Measurements from ENCODE around the gene CPA2. TPM values are rescaled to one million over a fixed set of nuclear protein-coding genes. Genes with fewer than 3 reads are reported as not detected.

CPA2 gene
- total RNA-seq, 1 experiment from 2014 or later, result not detected

DNA sequence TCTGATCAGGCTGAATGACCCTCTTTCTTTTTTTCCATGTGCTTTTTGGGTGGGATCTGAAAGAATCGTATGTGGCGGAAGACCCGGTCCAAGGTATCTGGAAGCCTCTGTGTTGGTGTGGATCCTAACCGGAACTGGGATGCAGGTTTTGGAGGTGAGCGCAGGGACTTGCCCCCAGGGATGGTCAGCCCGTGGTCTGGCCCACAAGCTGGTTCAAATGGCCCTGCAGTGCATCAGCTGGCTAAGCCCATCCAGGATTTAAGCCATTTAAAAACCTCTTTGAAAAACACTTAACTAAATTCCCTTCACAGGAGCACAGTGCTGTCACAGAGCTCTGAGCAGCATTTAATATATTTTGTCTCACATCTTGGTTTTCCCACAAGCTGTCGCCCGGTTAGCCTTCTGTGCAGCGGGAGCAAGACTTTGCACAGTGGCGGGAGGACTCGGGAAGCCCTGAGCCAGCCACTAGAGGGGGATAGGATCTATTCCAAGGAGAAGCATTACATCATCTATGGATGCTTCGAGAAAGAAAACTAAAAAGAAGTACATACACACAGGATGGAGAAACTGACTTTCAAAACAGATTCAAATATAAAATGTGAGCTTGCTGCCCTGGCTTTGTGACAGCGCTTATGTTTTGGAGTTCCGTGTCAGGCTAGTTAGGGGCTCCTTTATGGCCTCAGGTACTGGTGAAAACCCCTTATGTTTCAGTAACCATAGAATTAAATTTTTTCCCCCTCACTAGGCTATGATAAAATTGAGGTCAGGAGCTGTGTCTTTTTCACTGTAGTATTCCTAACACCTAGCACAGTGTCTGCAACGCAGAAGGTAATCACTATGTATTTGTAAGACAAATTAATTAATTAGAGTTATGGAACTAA is 11.3 kb downstream of the CPA2 start:
- peaks cover 52% of the 10 kb centered on the region for H3K4me1 Mint-ChIP-seq (ENCODE audit: insufficient read depth, unreplicated experiment)
- intact Hi-C loops (cut with micrococcal nuclease), result no loop called here
- peaks cover 6% of the 10 kb centered on the region for H3K36me3 Mint-ChIP-seq (ENCODE audit: insufficient read depth, unreplicated experiment)
- H3K27ac Mint-ChIP-seq (ENCODE audit: low read depth, unreplicated experiment), result no peak overlapping the region
- CTCF ChIA-PET, result interaction anchor here (0.6 to 0.9 kb wide), 4 partner anchors 25 to 650 kb away, joined by 3 read pairs; no protein-coding TSS in a partner anchor
- no peaks in the 10 kb centered on the region for H3K9me3 Mint-ChIP-seq (ENCODE audit: unreplicated experiment)
- no TSS peak for BruUV-seq (replicated peaks)
- DNase-seq (ENCODE audit: unreplicated experiment), result peak; percentile 55
- POLR2A ChIA-PET, result interaction anchor here (0.7 to 3.9 kb wide), 5 partner anchors 10 to 163 kb away, joined by 3 to 40 read pairs (median 5); partner anchors contain the start of genes CEP41 and CPA4
- H3K4me3 Mint-ChIP-seq (ENCODE audit: unreplicated experiment), result no peak overlapping the region
- TF ChIP-seq, protein P1, sequence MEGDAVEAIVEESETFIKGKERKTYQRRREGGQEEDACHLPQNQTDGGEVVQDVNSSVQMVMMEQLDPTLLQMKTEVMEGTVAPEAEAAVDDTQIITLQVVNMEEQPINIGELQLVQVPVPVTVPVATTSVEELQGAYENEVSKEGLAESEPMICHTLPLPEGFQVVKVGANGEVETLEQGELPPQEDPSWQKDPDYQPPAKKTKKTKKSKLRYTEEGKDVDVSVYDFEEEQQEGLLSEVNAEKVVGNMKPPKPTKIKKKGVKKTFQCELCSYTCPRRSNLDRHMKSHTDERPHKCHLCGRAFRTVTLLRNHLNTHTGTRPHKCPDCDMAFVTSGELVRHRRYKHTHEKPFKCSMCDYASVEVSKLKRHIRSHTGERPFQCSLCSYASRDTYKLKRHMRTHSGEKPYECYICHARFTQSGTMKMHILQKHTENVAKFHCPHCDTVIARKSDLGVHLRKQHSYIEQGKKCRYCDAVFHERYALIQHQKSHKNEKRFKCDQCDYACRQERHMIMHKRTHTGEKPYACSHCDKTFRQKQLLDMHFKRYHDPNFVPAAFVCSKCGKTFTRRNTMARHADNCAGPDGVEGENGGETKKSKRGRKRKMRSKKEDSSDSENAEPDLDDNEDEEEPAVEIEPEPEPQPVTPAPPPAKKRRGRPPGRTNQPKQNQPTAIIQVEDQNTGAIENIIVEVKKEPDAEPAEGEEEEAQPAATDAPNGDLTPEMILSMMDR (IDR thresholded peaks at IDR 0.05; ENCODE audit: unreplicated experiment), result no peak
- H3K27me3 Mint-ChIP-seq (ENCODE audit: insufficient read depth, unreplicated experiment), result no peaks in the 10 kb centered on the region

GRCh38 chr7:130278860-130279259 is 12.2 kb downstream of the CPA2 start:
- peak; percentile 88 for DNase-seq (ENCODE audit: unreplicated experiment)
- H3K9me3 Mint-ChIP-seq (ENCODE audit: unreplicated experiment), result no peaks in the 10 kb centered on the region
- CTCF ChIA-PET, result interaction anchor here (0.5 to 1.6 kb wide), 4 partner anchors 15 to 649 kb away, joined by 3 read pairs; no protein-coding TSS in a partner anchor
- H3K27me3 Mint-ChIP-seq (ENCODE audit: insufficient read depth, unreplicated experiment), result no peaks in the 10 kb centered on the region
- intact Hi-C loops (cut with micrococcal nuclease), result no loop called here
- peaks cover 6% of the 10 kb centered on the region for H3K36me3 Mint-ChIP-seq (ENCODE audit: insufficient read depth, unreplicated experiment)
- no TSS peak for BruUV-seq (replicated peaks)
- H3K27ac Mint-ChIP-seq (ENCODE audit: low read depth, unreplicated experiment), result no peak overlapping the region
- no peak overlapping the region for H3K4me3 Mint-ChIP-seq (ENCODE audit: unreplicated experiment)
- POLR2A ChIA-PET, result interaction anchor here (1.9 to 3.9 kb wide), 3 partner anchors 15 to 85 kb away, joined by 5 to 40 read pairs (median 6); partner anchors contain the start of gene CPA4
- TF ChIP-seq, protein P1 (IDR thresholded peaks at IDR 0.05; ENCODE audit: unreplicated experiment), result no peak
- H3K4me1 Mint-ChIP-seq (ENCODE audit: insufficient read depth, unreplicated experiment), result peaks cover 52% of the 10 kb centered on the region

GRCh38 chr7:130279286-130279685 is 12.6 kb downstream of the CPA2 start:
- no peaks in the 10 kb centered on the region for H3K27me3 Mint-ChIP-seq (ENCODE audit: insufficient read depth, unreplicated experiment)
- peaks cover 52% of the 10 kb centered on the region for H3K4me1 Mint-ChIP-seq (ENCODE audit: insufficient read depth, unreplicated experiment)
- BruUV-seq (replicated peaks), result no TSS peak
- TF ChIP-seq, protein P1 (IDR thresholded peaks at IDR 0.05; ENCODE audit: unreplicated experiment), result no peak
- DNase-seq (ENCODE audit: unreplicated experiment), result no peak
- H3K36me3 Mint-ChIP-seq (ENCODE audit: insufficient read depth, unreplicated experiment), result peaks cover 6% of the 10 kb centered on the region
- ChIA-PET CTCF (interaction anchor here (0.5 to 1.6 kb wide), 3 partner anchors 14 to 255 kb away, joined by 3 read pairs; no protein-coding TSS in a partner anchor), POLR2A (interaction anchor here (1.9 to 3.9 kb wide), 2 partner anchors 15 to 84 kb away, joined by 6 to 40 read pairs; partner anchors contain the start of gene CPA4)
- H3K9me3 Mint-ChIP-seq (ENCODE audit: unreplicated experiment), result no peaks in the 10 kb centered on the region
- intact Hi-C loops (cut with micrococcal nuclease), result no loop called here
- no peak overlapping the region for H3K4me3 Mint-ChIP-seq (ENCODE audit: unreplicated experiment)
- no peak overlapping the region for H3K27ac Mint-ChIP-seq (ENCODE audit: low read depth, unreplicated experiment)

DNA sequence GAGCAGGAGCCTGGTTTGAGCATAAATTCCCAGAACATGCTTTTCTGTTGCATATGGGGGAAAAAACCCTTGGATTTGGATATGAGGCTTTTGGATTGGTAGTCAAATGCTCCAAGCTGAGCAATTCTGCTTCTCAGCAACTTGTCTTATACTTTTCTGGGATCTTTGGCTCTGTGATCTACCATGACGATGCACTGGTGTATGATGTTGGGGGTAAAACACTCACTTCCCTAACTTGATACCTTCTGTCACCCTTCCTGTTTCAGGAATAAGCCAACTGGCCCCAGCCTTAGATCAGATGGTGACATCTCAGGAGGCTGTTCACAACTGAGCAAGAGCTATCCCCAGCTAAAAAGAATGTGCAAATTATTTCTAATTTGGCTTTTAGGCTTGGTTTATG is 13.2 kb downstream of the CPA2 start:
- ChIA-PET CTCF (interaction anchor here (1.0 to 1.6 kb wide), 3 partner anchors 14 to 76 kb away, joined by 3 read pairs; no protein-coding TSS in a partner anchor), POLR2A (interaction anchor here (1.2 to 3.9 kb wide), 3 partner anchors 14 to 84 kb away, joined by 3 to 40 read pairs (median 6); partner anchors contain the start of gene CPA4)
- Mint-ChIP-seq H3K9me3 (ENCODE audit: unreplicated experiment) (no peaks in the 10 kb centered on the region), H3K27ac (ENCODE audit: low read depth, unreplicated experiment) (no peak overlapping the region), H3K4me1 (ENCODE audit: insufficient read depth, unreplicated experiment) (peaks cover 52% of the 10 kb centered on the region), H3K4me3 (ENCODE audit: unreplicated experiment) (no peak overlapping the region), H3K27me3 (ENCODE audit: insufficient read depth, unreplicated experiment) (no peaks in the 10 kb centered on the region), H3K36me3 (ENCODE audit: insufficient read depth, unreplicated experiment) (peaks cover 6% of the 10 kb centered on the region)
- DNase-seq (ENCODE audit: unreplicated experiment), result no peak
- TF ChIP-seq, protein P1 (IDR thresholded peaks at IDR 0.05; ENCODE audit: unreplicated experiment), result no peak
- intact Hi-C loops (cut with micrococcal nuclease), result no loop called here
- BruUV-seq (replicated peaks), result no TSS peak

Measured in MCF 10A (cell line).